Neuronal stem cell (in vitro differentiated cells): ENCODE results near the gene GYPC.
"Not testable (repeated sequence)": the region's sequence is repeated elsewhere in the genome, so short reads cannot be mapped to it uniquely, and the experiment has no call there.

Experiments
- DNase-seq: peaks from one replicate; pipeline ENCODE4 v3.0.0-alpha.2; 2013; ENCODE audit warnings: low spot score
- H2AFZ ChIP-seq: one replicate; pipeline ENCODE4 v1.6.1; 2013; ENCODE audit warnings: mild to moderate bottlenecking, low read length, inconsistent platforms
- H2AK5ac ChIP-seq: 2 replicates; pipeline ENCODE4 v1.6.1; 2013; ENCODE audit warnings: low read depth, mild to moderate bottlenecking, inconsistent platforms, low read length, moderate library complexity, mixed read lengths
- H2BK120ac ChIP-seq: 2 replicates; pipeline ENCODE4 v1.6.1; 2013; ENCODE audit warnings: low read depth, mild to moderate bottlenecking, inconsistent platforms, low read length, moderate library complexity, mixed read lengths
- H2BK12ac ChIP-seq: one replicate; pipeline ENCODE4 v1.6.1; 2013; ENCODE audit warnings: low read length, inconsistent platforms
- H2BK15ac ChIP-seq: 2 replicates; pipeline ENCODE4 v1.6.1; 2013; ENCODE audit warnings: mild to moderate bottlenecking, low read length, inconsistent platforms, mixed read lengths
- H2BK5ac ChIP-seq: one replicate; pipeline ENCODE4 v1.6.1; 2013; ENCODE audit warnings: inconsistent platforms, mild to moderate bottlenecking, low read length, moderate library complexity
- H3K14ac ChIP-seq: one replicate; pipeline ENCODE4 v1.6.1; 2013; ENCODE audit warnings: low read length, inconsistent platforms
- H3K18ac ChIP-seq: 2 replicates; pipeline ENCODE4 v1.6.1; 2013; ENCODE audit warnings: low read length, inconsistent platforms
- H3K23ac ChIP-seq: 2 replicates; pipeline ENCODE4 v1.6.1; 2013; ENCODE audit warnings: low read depth, mild to moderate bottlenecking, mixed read lengths, low read length, inconsistent platforms; ENCODE audit not compliant: poor library complexity
- H3K27ac ChIP-seq: replicated peaks from 3 replicates; pipeline ENCODE4 v1.5.1; 2013; ENCODE audit warnings: low read length, inconsistent platforms
- H3K27me3 ChIP-seq, 3 experiments: 2 replicates each; pipeline ENCODE4 v1.6.1; 2013; ENCODE audit warnings: low read length in 3 of 3, mild to moderate bottlenecking in 2 of 3, inconsistent platforms in 1 of 3, low read depth in 1 of 3, mixed read lengths in 1 of 3, moderate library complexity in 1 of 3; ENCODE audit not compliant: control insufficient read depth in 3 of 3, insufficient read depth in 3 of 3
- H3K36me3 ChIP-seq, 2 donors: replicated peaks in 1 of 2; 2 replicates each; pipeline ENCODE4 v1.6.1; 2013; ENCODE audit warnings: low read length in 2 of 2; ENCODE audit not compliant: control insufficient read depth in 2 of 2, insufficient read depth in 2 of 2
- H3K4ac ChIP-seq: 2 replicates; pipeline ENCODE4 v1.6.1; 2013; ENCODE audit warnings: inconsistent platforms, mild to moderate bottlenecking, low read length, moderate library complexity
- H3K4me1 ChIP-seq, 2 donors: 1 replicate in 1 of 2; 2 replicates in 1 of 2; pipeline ENCODE4 v1.6.1; 2013; ENCODE audit warnings: low read length in 2 of 2, low read depth in 1 of 2; ENCODE audit not compliant: control insufficient read depth in 2 of 2, insufficient read depth in 1 of 2
- H3K4me2 ChIP-seq: one replicate; pipeline ENCODE4 v1.6.1; 2013; ENCODE audit warnings: mild to moderate bottlenecking, low read length, inconsistent platforms; ENCODE audit not compliant: insufficient read depth, poor library complexity, severe bottlenecking
- H3K4me3 ChIP-seq, 2 donors: 2 replicates each; pipeline ENCODE4 v1.5.1; 2013; ENCODE audit warnings: low read length in 2 of 2, mild to moderate bottlenecking in 2 of 2, inconsistent platforms in 1 of 2, moderate library complexity in 1 of 2
- H3K79me1 ChIP-seq: one replicate; pipeline ENCODE4 v1.6.1; 2013; ENCODE audit warnings: low read depth, mild to moderate bottlenecking, inconsistent platforms, low read length, moderate library complexity
- H3K9ac ChIP-seq: one replicate; pipeline ENCODE4 v1.6.1; 2013; ENCODE audit warnings: mild to moderate bottlenecking, low read depth, low read length, inconsistent platforms; ENCODE audit not compliant: poor library complexity
- H3K9me3 ChIP-seq, 2 donors: replicated peaks in 1 of 2; 2 replicates each; pipeline versions ENCODE3 to v1.6.1; 2013; ENCODE audit warnings: low read length in 2 of 2, mild to moderate bottlenecking in 2 of 2, inconsistent platforms in 1 of 2, low read depth in 1 of 2, mixed read lengths in 1 of 2, moderate library complexity in 1 of 2; ENCODE audit not compliant: control insufficient read depth in 2 of 2, insufficient read depth in 1 of 2
- H4K8ac ChIP-seq: one replicate; pipeline ENCODE4 v1.6.1; 2013; ENCODE audit warnings: low read depth, mild to moderate bottlenecking, inconsistent platforms, low read length, moderate library complexity
- H4K91ac ChIP-seq: one replicate; pipeline ENCODE4 v1.6.1; 2013; ENCODE audit warnings: low read length, low read depth, mild to moderate bottlenecking, inconsistent platforms; ENCODE audit not compliant: poor library complexity
- WGBS, 2 donors: extraction: QIAGEN DNeasy Blood & Tissue Kit; methylation state at CpG; one replicate each; pipeline ENCODE4 v1.1.7; 2013; ENCODE audit warnings: missing lambda C conversion rate in 2 of 2, mixed read lengths in 1 of 2; ENCODE audit not compliant: insufficient read length in 2 of 2, insufficient replicate concordance in 1 of 2; ENCODE audit errors: extremely low coverage in 2 of 2; 5-methylcytosine and 5-hydroxymethylcytosine counted together

The GYPC gene

DNA sequence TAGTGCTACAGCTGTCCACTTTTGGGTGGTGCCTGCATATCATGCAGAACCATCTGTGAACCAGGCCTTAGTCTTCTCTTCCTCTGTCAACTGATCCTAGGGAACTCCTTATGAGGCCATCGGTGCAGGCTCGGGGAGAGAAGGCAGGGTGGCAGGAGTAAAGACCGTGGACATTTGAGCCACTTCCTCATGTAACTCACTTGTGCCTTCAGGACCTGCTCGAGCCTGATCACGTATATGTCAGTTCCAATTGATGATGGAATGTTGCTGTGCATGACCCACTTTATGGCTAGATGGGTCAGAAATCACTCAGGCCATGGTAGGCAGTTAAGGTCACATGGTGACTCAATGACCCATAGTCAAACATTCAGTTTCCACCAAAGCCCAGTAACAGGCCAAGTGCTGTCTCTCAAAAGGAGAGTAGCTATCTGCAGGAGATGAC is 7.6 kb upstream of the GYPC start:
- no CpG with 5 or more reads among the region's 5 CpGs for WGBS, 2 donors
- not testable (repeated sequence) for H2AFZ ChIP-seq, H3K4me1 ChIP-seq, H4K8ac ChIP-seq, H3K14ac ChIP-seq, H3K4ac ChIP-seq, H3K4me3 ChIP-seq, H3K9ac ChIP-seq, H2BK120ac ChIP-seq, H3K18ac ChIP-seq, H3K23ac ChIP-seq, H3K79me1 ChIP-seq, H3K27ac ChIP-seq, H2BK15ac ChIP-seq, H3K27me3 ChIP-seq, H2BK12ac ChIP-seq, H3K9me3 ChIP-seq, H2BK5ac ChIP-seq, H3K4me2 ChIP-seq, H2AK5ac ChIP-seq, H4K91ac ChIP-seq, DNase-seq, H3K36me3 ChIP-seq

DNA sequence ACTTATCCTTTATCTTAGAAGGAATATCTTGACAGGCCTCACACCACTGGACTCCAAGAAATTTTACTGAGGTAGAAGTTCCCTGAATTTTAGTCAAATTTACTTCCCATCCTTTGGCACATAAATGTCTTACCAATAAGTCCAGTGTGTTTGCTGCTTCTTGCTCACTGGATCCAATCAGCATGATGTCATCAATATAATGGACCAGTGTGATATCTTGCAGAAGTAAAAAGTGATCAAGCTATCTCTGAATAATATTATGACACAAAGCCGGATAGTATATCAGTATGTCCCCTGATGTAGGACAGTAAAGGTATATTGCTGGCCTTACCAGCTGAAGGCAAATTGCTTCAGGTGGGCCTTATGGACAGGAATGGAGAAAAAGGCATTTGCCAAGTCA is 6.9 kb upstream of the GYPC start:
- Histone ChIP-seq H4K8ac (no peak overlapping the region), H3K27me3 (no peaks in the 10 kb centered on the region), H3K18ac (no peak overlapping the region), H2BK15ac (no peak overlapping the region), H4K91ac (no peak overlapping the region), H3K36me3 (no peaks in the 10 kb centered on the region), H3K4me2 (no peak overlapping the region), H3K4me1 (no peaks in the 10 kb centered on the region), H3K9me3 (no peaks in the 10 kb centered on the region), H3K23ac (no peak overlapping the region), H2BK12ac (no peak overlapping the region), H3K4me3 (no peak overlapping the region), H3K9ac (no peak overlapping the region), H3K14ac (no peak overlapping the region), H2AK5ac (no peak overlapping the region), H3K4ac (no peak overlapping the region), H2BK120ac (no peak overlapping the region), H3K27ac (no peak overlapping the region), H3K79me1 (no peaks in the 10 kb centered on the region), H2BK5ac (no peak overlapping the region), H2AFZ (no peak overlapping the region)
- WGBS, 2 donors = no CpG with 5 or more reads among the region's 1 CpG
- no peak for DNase-seq

DNA sequence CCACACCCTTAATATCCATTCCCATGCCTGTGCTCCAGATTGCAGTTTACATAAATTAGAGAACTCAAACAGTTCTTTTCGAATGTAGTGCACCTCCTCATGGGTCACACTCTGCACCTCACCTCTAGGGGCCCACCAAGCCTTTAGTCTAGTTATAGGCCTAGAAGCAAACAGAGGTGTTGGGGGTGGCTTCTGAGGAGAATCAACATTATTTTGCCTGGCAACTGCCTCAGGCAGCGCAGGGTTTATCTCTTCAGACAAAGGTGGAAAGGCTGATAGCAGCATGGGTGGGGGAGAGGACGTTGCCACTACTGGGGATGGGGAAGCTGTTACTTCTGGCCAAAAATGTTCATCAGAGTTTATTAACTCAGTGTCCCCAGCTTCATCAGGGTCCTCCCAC is 5.0 kb upstream of the GYPC start:
- WGBS, 2 donors = no CpG with 5 or more reads among the region's 3 CpGs

DNA sequence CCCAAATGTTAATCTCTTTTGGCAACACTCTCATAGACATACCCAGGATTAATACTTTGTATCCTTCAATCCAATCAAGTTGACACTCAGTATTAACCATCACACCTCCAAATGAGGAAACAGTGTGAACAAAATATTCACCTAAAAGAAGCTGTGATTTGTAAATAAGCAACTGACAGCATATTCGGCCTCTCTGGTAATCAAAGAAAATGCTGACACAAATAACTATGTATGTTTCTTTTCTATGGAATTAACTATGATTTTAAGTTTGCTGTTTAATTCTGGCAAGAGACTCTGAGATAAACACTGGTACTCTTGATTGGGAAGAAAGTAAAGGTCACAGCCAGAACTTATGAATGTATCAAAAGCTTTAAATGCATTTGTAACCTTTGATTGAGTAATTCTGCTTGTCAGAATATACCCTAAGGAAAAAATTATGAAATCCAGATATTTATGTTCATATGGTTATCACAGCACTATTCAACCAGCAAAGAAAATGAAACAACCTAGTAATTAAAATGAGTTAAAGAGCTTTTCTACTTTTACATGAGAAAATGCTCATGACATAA is 3.6 kb upstream of the GYPC start:
- Histone ChIP-seq H3K14ac (no peak overlapping the region), H3K18ac (no peak overlapping the region), H2BK15ac (no peak overlapping the region), H2BK12ac (no peak overlapping the region), H4K8ac (no peak overlapping the region), H4K91ac (no peak overlapping the region), H3K27ac (no peak overlapping the region), H2AFZ (no peak overlapping the region), H3K4me1 (peaks cover 5 to 15% of the 10 kb centered on the region in 2 donors), H2BK120ac (no peak overlapping the region), H2BK5ac (no peak overlapping the region), H3K23ac (no peak overlapping the region), H3K9ac (no peak overlapping the region), H3K27me3 (no peaks in the 10 kb centered on the region), H3K79me1 (no peaks in the 10 kb centered on the region), H2AK5ac (no peak overlapping the region), H3K9me3 (no peaks in the 10 kb centered on the region), H3K4me3 (no peak overlapping the region), H3K4ac (no peak overlapping the region), H3K4me2 (no peak overlapping the region), H3K36me3 (no peaks in the 10 kb centered on the region)
- no peak for DNase-seq
- no CpG with 5 or more reads among the region's 1 CpG for WGBS, 2 donors

More for the DNA sequence above, 5.0 kb upstream of the GYPC start:
- Histone ChIP-seq H2AFZ (no peak overlapping the region), H3K4me3 (no peak overlapping the region), H3K14ac (no peak overlapping the region), H3K9me3 (no peaks in the 10 kb centered on the region), H2BK15ac (no peak overlapping the region), H4K91ac (no peak overlapping the region), H3K36me3 (no peaks in the 10 kb centered on the region), H3K27ac (no peak overlapping the region), H3K23ac (no peak overlapping the region), H3K4ac (no peak overlapping the region), H3K27me3 (no peaks in the 10 kb centered on the region), H3K79me1 (no peaks in the 10 kb centered on the region), H3K9ac (no peak overlapping the region), H3K18ac (no peak overlapping the region), H2BK120ac (no peak overlapping the region), H3K4me2 (no peak overlapping the region), H4K8ac (no peak overlapping the region), H2BK5ac (no peak overlapping the region), H2AK5ac (no peak overlapping the region), H2BK12ac (no peak overlapping the region), H3K4me1 (peaks cover 4 to 6% of the 10 kb centered on the region in 2 donors)
- DNase-seq = no peak
